Measurements from ENCODE around the gene PGLYRP1.

PGLYRP1 gene

GRCh38 chr19:46031781-46032596 is 9.1 kb upstream of the PGLYRP1 start:
- DNase-seq: no peak

- peak; percentile 22 for DNase-seq
These were observed 8.1 kb upstream of the PGLYRP1 start for GRCh38 chr19:46030812-46031550.

DNA sequence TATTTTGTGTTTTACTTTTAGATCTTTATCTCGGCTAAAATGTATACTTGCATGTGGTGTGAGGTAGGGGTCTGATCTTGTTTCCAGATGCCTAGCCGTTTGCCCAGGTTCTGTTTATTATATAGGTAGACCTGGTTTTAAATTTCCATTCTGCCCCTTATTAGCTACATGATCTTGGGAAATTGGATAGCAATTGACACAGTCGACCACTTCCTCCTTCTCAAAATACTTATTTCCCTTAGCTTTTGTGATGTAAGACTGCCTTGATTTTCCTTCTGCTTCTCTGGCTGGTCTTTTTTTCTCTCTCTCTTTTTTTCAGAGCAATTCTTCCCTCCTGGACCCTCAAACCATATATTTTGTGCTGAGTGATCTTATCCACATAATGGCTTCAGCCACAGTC is 3.0 kb upstream of the PGLYRP1 start:
- DNase-seq: no peak

- no peak for DNase-seq
These were observed 492 bp upstream of the PGLYRP1 start for GRCh38 chr19:46023311-46023779.

DNA sequence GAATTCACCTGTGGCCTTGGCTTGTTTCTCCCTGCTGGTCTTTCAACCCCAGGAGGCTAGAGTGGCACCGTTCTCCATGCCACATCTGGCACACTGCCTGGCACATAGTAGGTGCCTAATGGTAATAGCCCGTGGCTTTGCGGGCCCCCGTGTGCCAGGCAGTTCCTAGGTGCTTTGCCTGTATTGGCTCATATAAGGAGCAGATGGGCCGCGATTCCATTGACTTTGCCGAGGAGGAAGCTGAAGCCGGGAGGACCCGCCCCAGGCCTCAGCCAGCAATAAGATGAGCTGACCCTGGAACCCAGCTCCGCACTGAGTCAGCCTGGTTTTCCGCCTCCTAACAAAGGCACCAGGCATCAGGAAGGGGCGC is 807 bp downstream of the PGLYRP1 start:
- DNase-seq: no peak

DNA sequence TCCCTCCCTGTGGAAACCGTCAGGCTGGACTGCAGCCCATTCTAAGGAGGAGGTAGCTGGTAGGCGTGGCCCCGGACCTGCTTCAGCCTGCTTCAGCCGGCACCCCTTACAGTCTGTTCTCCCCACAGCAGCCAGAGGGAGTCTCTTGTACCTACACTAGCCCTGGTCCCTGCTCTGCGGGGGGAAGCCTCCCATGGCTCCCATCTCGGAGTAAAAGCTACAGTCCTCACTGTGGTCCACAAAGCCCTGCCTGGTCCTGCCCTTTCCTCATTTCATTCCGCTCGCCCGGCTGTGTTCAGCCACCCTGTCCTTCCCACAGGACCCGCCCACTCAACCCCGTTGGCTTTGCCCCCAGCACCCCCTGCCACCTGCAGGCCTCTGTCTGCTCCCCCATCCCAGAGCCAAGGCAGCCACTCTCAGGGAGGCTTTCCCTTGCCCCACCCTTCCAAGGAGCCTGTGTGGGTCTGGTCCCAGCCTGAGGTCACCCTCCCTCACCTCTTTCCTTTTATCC is 1.3 kb downstream of the PGLYRP1 start:
- DNase-seq: peak; percentile 28

- no peak for DNase-seq
These were observed 2.1 kb downstream of the PGLYRP1 start for GRCh38 chr19:46020819-46021125.

GRCh38 chr19:46019270-46019669 is 3.6 kb downstream of the PGLYRP1 start:
- DNase-seq: no peak

GRCh38 chr19:46018729-46019251 is 4.1 kb downstream of the PGLYRP1 start:
- DNase-seq: no peak

DNA sequence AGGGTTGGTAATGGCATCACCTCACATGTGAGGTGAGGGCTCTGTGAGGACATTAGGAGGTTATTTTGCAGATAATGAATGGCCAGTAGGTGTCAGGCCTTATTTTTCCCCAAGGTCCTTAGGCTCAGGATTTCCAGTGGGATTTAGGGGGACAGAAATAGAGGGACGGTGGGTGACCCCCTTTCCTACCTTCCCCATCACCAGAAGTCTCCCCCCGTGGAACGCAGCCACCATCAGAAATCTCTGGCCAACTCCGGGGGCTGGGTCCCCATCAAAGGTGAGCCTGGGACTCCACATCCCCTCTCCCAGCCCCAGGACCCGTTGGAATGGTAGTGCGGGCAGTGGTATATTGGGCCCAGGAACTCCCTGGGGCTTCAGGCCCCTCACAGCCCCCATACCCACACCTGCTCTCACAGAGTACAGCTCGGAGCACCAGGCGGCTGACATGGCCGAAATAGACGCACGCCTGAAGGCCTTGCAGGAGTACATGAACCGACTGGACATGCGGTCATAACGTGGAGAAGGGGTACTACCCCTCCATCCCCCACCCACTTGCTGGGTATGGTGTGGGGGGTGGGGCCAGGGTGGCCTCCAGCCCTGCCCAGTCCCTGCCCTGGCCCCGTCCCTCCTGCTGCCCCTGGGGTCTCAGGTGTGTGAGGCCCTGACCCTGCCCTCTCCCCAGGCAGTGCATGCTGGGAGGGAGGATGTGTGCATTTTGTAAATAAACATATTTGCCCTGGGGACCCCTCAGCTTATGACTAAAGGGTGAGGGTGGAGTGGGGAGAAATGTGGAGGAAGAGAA is 4.8 kb downstream of the PGLYRP1 start:
- DNase-seq: no peak

DNA sequence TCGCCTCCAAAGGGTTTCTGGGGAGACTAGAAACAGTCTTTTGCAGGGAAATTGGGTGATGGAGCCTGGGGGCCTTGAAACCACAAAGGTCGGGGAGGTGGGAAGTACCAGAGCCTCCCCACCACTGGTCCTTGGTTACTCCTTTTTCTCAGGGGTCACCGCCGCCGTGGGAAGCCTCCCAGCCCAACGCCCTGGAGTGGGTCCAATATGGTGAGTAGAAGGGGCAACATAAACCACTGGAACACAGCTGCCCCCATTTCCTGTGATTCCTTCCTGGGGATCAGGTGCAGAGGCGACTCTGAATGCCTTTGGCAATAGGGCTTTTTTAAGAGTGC is 5.8 kb downstream of the PGLYRP1 start:
- DNase-seq: no peak

DNA sequence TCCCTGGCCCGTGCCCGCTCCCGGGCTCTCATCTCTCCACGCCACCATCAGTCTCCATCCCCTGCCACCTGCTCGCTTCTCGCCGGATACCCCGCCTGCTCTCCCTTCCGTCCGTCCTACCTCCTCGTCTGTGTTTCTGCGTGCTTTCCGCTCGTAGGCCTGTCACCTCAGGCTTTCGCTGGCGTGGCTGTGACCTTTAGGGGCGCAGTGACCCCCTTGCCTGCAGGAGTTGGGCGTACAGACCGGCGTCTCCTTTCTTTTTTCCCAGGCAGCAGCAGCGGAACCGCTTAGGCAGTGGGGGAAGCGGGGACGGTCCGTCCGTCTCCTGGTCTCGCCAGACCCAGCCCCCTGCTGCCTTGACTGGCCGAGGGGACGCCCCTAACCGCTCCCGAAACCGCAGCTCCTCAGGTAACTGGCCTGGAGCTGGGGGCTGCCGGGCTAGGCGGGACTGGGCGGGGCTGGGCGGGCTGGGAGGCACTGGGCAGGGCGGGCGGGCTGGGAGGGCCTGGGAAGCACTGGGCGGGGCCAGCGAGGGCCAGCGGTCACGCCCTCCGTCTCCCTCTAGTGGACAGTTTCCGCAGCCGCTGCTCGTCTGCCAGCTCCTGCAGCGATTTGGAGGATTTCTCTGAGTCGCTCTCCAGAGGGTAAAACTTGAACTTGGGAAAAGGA is 6.3 kb downstream of the PGLYRP1 start:
- peak; percentile 87 for DNase-seq

- peak; percentile 54 for DNase-seq
These were observed 7.0 kb downstream of the PGLYRP1 start for GRCh38 chr19:46015687-46016425.

- peak; percentile 94 for DNase-seq
These were observed 7.7 kb downstream of the PGLYRP1 start for GRCh38 chr19:46014941-46015686.

DNA sequence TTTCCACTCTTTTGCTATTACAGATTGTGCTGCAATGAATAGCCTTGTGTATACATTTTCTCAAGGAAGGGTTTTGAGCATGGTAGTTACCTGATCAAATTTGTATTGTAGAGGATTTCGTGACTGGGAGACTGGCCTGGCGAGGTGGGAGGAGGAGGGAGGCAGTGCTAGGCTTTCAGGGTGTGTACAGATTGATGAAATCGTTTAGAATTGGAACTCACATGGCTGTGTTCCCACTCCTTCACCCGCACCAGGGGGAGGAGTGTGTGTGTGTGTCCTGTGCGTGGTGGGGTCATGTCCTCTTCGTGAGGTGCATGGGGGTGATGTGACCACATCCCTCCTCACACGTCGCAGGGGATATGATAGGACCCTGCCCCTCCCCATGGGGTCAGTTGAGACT is 8.3 kb downstream of the PGLYRP1 start:
- DNase-seq: peak; percentile 49

- DNase-seq: peak; percentile 72
These were observed 13.0 kb downstream of the PGLYRP1 start for GRCh38 chr19:46009530-46010510.

GRCh38 chr19:46006411-46006810 is 16.4 kb downstream of the PGLYRP1 start:
- DNase-seq: no peak

DNA sequence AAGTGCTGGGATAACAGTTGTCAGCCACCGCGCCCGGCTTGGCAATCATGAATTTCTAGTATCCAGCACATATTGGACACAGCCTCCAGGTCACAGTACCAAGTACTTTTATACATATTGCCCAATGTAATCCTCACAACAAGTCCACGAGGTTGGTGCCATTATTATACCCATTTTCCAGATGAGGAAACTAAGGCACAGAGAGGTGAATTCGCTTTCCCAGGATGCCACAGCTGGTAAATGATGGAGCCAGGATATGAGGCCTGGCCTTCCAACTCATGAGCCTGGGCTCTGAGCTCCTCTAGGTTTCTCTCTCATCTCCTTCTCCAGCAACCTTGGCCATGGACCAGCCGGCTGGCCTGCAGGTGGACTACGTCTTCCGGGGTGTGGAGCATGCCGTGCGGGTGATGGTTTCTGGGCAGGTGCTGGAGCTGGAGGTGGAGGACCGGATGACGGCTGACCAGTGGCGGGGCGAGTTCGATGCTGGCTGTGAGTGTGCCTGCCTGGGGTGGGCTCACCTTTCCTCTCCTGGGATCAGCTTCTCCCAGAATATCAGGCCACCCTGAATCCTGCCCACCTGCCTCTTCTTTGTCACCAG is 20.1 kb downstream of the PGLYRP1 start:
- no peak for DNase-seq

DNA sequence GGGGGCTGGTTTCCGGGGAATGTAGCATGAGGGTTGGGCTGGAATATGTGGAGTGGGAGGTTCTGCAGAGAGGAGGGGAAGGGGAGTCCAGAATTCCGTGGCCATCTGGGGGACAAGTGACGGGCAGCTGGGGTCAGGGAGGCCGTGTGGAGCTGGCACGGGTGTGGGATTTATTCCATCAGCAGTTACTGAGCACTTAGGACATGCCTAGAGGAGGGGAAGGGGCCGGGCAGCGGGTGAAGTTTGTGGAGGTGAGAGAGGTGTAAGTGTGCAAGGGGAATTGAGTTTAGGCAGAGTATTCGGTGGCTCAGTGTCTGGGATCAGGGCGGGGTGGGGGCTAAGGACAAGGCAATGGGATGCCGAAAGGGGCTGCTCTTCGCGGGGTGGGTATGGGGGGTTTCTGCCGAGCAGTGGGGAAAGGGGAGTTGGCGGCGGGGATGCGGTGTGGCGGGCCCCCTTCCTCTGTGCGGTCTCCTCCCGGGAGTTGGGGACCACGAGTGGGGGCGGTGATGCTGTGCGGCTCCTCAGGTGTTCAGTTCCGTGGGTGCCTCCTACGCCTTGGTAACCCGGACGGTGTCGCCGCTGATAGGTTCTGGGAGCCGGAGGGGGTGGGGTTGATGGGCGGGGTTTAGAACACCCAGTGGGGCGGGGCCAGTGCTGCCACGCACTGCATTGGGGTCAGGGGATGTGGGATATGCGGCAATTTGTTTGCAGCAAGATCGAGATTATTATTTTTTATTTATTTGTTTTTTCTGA is 22.2 kb downstream of the PGLYRP1 start:
- DNase-seq: peak; percentile 88

Measured in NCI-H69 (cell line).